Measurements from ENCODE around the gene COL25A1.
"Not testable (repeated sequence)": the region's sequence is repeated elsewhere in the genome, so short reads cannot be mapped to it uniquely, and the experiment has no call there.

COL25A1 gene

GRCh38 chr4:109091727-109092409, 210.6 kb downstream of the COL25A1 start:
- no peak for TF ChIP-seq CTCF (IDR thresholded peaks at IDR 0.05; ENCODE audit: low read depth, low read length)
- H3K4me3 ChIP-seq (ENCODE audit: low read depth, low read length) = no peak overlapping the region

GRCh38 chr4:109083911-109084310, 218.5 kb downstream of the COL25A1 start:
- H3K4me3 ChIP-seq (ENCODE audit: low read depth, low read length) = no peak overlapping the region
- no peak for TF ChIP-seq CTCF (IDR thresholded peaks at IDR 0.05; ENCODE audit: low read depth, low read length)

- TF ChIP-seq CTCF (IDR thresholded peaks at IDR 0.05; ENCODE audit: low read depth, low read length) = no peak
- H3K4me3 ChIP-seq (ENCODE audit: low read depth, low read length) = no peak overlapping the region
These were observed 222.7 kb downstream of the COL25A1 start for GRCh38 chr4:109079731-109080130.

- H3K4me3 ChIP-seq (ENCODE audit: low read depth, low read length) = no peak overlapping the region
- no peak for TF ChIP-seq CTCF (IDR thresholded peaks at IDR 0.05; ENCODE audit: low read depth, low read length)
These were observed 223.3 kb downstream of the COL25A1 start for GRCh38 chr4:109079201-109079600.

GRCh38 chr4:109078724-109079123, 223.7 kb downstream of the COL25A1 start:
- no peak overlapping the region for H3K4me3 ChIP-seq (ENCODE audit: low read depth, low read length)
- no peak for TF ChIP-seq CTCF (IDR thresholded peaks at IDR 0.05; ENCODE audit: low read depth, low read length)

- TF ChIP-seq CTCF (IDR thresholded peaks at IDR 0.05; ENCODE audit: low read depth, low read length) = no peak
- no peak overlapping the region for H3K4me3 ChIP-seq (ENCODE audit: low read depth, low read length)
These were observed 225.0 kb downstream of the COL25A1 start for GRCh38 chr4:109077505-109077904.

- not testable (repeated sequence) for H3K4me3 ChIP-seq (ENCODE audit: low read depth, low read length)
These were observed 225.7 kb downstream of the COL25A1 start for GRCh38 chr4:109076709-109077108.

GRCh38 chr4:109075621-109076020, 226.8 kb downstream of the COL25A1 start:
- no peak for TF ChIP-seq CTCF (IDR thresholded peaks at IDR 0.05; ENCODE audit: low read depth, low read length)
- no peak overlapping the region for H3K4me3 ChIP-seq (ENCODE audit: low read depth, low read length)
